Measurements from ENCODE around the gene ARHGEF4.

The ARHGEF4 gene

DNA sequence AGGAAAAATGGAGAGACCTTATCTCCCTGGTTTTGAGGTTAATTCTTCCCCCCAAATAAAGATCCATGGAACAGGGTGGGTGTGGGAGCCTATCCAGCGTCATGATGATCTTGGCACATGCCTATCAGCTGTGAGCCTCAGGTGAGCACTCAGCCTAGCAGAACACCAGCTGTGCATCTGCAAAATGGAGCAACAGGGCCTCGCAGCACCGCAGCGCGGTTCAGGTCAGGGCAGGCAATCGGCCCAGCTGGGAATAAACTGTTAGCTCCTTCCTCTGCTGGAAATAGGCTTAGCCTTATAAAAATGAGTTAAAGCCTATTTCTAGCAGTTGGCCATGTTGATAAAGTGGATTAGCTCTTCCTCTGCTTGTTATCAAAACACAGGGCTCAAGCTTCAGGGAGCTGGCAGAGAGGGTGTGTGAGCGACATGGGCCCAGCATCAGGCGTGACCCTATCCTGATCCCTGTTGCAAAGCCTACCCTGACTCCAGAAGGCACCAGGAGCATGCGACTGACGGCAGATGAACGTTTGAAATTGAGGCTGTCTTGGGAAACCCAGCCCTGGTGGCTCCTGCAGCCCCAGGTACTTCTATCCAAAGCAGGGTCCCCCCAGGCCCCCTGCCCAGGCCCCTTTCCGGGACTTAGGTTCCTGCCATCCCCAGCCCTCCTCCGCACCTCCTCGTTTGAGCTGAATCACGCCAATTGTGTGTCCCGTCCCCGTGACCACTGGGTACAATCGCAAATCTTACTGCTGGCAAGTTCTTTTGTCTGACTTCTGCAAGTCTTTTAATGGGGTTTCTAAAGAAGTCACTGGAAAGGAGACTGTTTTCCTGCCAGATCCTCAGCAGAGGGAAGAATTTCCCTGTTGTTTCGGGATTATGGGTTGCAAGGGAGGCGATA is 35.4 kb downstream of the ARHGEF4 start:
- FAIRE-seq = no peak
- no peak for TF ChIP-seq POLR2A (IDR thresholded peaks at IDR 0.05; ENCODE audit: low read depth, low read length)
- DNase-seq (ENCODE audit: insufficient read length, low spot score) = no peak

DNA sequence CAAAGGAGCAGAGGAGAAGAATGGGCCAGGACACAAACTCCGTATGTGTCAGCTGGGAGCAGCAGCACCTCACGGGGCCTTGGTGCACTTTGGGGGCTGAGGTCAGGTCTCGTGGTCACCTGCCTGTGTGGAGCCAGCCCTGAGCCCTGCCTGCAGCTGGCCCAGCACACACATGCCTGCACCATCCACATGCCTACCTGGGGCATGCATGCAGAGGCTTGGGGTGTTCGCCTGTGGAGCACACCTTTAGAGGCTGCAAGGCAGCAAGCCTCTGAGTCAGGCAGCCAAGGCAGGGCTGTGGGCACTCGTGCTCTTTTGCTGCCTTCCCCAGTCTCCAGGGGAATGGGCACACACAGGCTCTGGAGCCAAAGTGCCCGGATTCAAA is 36.0 kb downstream of the ARHGEF4 start:
- no peak for FAIRE-seq
- DNase-seq (ENCODE audit: insufficient read length, low spot score) = no peak
- TF ChIP-seq POLR2A (IDR thresholded peaks at IDR 0.05; ENCODE audit: low read depth, low read length) = no peak

DNA sequence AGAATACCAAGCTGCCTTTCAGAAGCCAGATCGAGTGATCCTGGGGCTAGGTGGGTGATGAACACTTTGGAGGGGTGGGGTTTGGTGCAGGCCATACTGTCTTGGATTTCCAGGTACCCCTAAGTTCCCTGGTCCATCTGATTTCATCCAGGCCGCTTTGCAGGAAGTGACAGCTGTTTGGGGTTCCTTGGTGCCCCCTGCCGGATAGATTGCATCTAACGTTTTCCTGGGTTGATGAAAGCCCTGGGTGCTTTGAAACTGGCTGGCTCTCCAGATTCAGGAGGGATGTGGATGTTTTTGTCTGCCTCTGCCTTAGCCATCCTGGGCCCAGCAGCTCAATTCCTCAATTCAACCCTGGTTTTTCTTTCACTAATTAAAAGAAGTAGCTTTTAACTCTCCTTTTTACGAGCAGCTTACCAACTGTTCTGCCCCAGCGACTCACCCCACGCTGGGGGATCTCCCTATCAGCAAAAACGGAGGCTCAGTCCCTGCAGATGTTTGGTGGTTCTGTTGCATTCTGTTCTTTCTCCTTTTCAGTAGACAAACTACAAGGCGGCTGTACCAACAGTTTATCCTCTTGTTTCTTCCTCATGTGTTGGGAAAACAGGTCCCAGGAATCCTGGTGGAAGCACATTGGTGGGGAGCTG is 37.1 kb downstream of the ARHGEF4 start:
- FAIRE-seq (peak; percentile 6), DNase-seq (ENCODE audit: insufficient read length, low spot score) (peak; percentile 62)
- no peak for TF ChIP-seq POLR2A (IDR thresholded peaks at IDR 0.05; ENCODE audit: low read depth, low read length)

DNA sequence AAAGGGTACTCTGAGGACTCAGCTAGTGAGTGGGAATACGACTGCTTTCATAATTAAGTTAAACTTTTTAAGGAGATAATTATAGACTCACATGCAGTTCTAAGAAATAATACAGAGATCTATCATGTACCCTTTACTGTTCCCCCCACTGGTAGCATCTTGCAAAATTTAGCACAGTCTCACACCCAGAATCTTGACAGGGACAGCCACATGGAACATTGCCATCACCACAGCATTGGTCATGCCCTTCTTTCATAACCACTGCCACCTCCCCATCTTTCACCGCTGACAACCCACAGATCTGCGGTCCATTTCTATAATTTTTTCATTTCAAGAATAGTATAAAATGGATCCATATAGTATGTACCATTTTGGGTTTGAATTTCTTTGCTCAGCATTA is 37.8 kb downstream of the ARHGEF4 start:
- FAIRE-seq = no peak
- TF ChIP-seq POLR2A (IDR thresholded peaks at IDR 0.05; ENCODE audit: low read depth, low read length) = no peak
- DNase-seq (ENCODE audit: insufficient read length, low spot score) = no peak

DNA sequence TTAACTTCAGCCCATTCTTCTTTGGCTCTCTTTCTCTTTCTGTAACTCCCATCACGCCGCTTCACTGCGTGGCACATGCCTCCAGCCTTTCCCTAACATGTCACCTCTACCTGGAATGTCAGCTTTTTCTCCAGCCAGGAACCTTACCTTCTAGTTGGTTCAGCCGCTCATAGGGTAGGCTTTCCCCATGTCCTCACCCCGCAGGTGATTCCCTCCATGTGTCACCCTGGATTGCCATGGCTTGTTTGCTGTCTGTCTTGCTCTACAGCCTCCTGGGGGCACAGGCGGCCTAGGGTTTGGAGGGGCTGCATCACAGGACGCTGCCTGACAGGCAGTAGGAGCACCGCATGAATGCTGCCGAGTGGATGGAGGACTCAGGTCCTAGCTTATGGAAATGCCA is 39.2 kb downstream of the ARHGEF4 start:
- FAIRE-seq (no peak), DNase-seq (ENCODE audit: insufficient read length, low spot score) (no peak)
- TF ChIP-seq POLR2A (IDR thresholded peaks at IDR 0.05; ENCODE audit: low read depth, low read length) = no peak

DNA sequence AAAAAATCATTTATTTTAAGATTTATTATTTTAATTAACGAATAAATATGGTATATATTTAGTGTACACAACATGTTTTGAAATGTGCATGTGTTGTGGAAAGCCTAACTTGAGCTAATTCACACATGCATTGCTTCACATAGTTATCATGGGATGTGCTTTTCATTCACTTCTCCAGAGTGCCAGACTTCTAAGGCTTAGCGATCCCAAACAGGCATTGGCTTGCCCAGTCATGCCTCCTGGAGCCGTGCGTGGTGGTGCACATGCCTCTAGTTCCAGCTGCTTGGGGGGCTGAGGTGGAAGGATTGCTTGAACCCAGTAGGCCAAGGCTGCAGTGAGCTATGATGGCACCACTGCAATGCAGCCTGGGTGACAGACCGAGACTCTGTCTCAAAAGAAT is 40.5 kb downstream of the ARHGEF4 start:
- DNase-seq (ENCODE audit: insufficient read length, low spot score) = no peak
- FAIRE-seq = no peak
- no peak for TF ChIP-seq POLR2A (IDR thresholded peaks at IDR 0.05; ENCODE audit: low read depth, low read length)

DNA sequence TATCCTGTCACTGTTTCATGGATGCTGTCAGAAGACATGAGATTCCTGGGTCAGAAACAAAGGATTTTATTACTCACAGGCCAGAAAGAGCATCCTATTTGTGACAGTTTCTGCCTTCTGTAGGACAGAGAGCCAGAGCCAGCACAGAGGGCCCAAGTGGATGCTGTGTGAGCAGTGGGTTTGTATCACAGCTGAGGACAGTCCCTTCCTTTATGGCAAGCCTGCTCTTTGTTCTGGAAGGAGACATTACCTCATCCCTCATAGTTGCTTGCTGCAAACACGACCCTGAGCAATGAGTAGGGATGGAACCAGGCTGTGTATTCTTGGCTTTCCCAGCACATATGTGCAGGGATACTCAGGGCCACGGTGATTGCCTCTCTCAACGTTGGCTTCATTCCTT is 41.6 kb downstream of the ARHGEF4 start:
- DNase-seq (ENCODE audit: insufficient read length, low spot score) = no peak
- no peak for TF ChIP-seq POLR2A (IDR thresholded peaks at IDR 0.05; ENCODE audit: low read depth, low read length)
- no peak for FAIRE-seq

DNA sequence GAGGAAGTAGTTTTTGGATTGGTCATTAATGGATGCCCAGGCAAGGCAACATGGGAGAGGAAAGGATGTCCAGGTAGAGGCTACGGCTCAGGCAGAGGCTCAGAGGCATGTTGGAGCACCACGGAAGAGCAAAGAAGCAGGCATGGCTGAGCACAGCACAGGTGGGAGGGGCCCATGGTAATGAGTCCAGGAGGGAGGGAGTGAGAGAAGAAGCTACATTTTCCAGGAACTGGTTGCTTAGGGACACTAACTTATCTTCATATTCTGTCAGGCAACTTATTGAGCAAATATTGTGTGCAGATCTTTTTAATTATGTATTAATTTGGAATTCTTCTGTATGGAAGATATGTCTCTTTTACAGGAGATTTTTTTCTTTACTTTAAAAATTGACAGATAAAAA is 42.2 kb downstream of the ARHGEF4 start:
- no peak for TF ChIP-seq POLR2A (IDR thresholded peaks at IDR 0.05; ENCODE audit: low read depth, low read length)
- FAIRE-seq = no peak
- DNase-seq (ENCODE audit: insufficient read length, low spot score) = no peak

DNA sequence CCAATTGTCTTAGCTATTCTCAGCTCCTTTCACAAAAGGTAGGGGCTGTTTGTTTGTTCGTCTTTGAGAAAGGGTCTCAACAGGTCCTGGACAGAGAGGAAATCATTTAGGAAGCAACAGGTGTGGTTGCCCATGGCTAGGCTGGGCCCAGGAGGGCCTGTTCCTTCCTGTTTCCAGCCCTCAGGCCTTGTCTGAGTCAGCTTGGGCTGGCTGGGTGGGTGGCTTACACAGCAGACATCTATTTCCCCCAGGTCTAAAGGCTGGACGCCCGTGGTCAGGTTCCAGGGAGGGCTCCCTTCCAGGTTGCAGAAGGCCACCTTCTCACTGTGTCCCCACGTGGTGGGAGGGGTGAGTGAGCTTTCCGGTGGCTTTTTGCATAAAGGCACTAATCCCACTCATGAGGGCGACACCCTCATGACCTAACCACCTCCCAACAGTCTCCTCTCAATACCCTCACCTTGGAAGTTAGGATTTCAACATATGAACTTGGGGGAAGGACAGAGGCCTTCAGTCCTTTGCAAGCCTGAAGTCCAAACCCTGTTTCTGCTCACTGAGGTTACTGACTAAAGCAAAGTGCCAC is 45.5 kb downstream of the ARHGEF4 start:
- no peak for TF ChIP-seq POLR2A (IDR thresholded peaks at IDR 0.05; ENCODE audit: low read depth, low read length)
- FAIRE-seq (no peak), DNase-seq (ENCODE audit: insufficient read length, low spot score) (no peak)

DNA sequence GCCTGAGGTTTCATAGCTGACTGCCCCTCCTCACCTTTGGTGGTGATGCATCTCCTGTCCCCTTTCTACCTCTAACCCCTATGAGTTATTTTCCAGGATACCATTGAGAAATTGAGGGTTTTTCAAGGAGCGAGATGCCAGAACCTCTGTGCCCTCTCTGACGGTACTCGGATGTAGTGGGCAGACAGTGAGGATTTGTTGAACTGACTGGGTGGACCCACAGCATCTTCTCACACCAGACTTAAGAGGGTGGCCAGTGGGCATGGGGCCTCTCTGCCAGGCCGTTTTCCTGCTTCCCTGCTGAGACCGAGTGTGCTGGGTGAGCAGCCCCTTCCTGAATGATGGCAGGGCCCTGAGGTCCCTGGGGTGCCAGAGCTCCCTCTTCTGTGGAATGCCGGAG is 46.3 kb downstream of the ARHGEF4 start:
- FAIRE-seq = no peak

DNA sequence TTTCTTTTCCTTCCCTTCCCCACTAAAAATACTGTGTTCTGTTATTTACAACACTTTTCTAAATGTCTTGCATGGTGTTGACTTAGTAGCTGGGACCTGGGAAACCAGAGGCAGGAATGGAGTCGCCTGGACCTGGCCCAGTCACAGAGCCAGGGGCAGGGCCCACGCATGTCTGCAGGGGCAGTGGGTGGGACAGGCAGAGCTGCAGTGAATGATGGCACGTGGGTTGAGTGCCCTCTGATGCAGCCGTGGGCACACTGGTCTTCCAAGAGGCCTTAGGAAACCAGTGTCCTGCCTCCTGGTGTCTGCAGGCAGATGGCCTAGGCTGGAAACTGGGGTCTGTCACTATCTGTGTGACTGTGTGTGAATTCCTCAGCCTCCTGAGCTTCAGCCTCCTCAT is 46.8 kb downstream of the ARHGEF4 start:
- DNase-seq (ENCODE audit: insufficient read length, low spot score) (no peak), FAIRE-seq (no peak)
- no peak for TF ChIP-seq POLR2A (IDR thresholded peaks at IDR 0.05; ENCODE audit: low read depth, low read length)

More for the DNA sequence above, 46.3 kb downstream of the ARHGEF4 start:
- DNase-seq (ENCODE audit: insufficient read length, low spot score) = no peak
- no peak for TF ChIP-seq POLR2A (IDR thresholded peaks at IDR 0.05; ENCODE audit: low read depth, low read length)

DNA sequence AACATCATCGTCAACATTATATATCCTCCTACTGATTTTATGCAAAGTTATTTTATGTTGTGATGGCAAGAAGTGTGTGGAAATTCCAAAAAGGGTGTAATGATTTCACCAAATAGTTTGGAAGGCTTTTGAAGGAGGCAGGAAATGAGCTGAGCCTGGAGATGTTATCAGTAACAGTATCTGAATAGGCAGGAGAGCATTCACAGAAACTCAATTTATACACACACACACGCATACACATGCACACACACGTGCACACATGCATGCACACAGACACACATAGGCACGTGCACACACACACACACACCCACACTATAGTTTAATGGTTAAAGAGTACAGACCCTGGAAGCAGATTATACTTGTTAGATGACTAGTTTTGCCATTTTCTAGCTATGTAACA is 47.3 kb downstream of the ARHGEF4 start:
- TF ChIP-seq POLR2A (IDR thresholded peaks at IDR 0.05; ENCODE audit: low read depth, low read length) = no peak
- DNase-seq (ENCODE audit: insufficient read length, low spot score) (no peak), FAIRE-seq (no peak)

DNA sequence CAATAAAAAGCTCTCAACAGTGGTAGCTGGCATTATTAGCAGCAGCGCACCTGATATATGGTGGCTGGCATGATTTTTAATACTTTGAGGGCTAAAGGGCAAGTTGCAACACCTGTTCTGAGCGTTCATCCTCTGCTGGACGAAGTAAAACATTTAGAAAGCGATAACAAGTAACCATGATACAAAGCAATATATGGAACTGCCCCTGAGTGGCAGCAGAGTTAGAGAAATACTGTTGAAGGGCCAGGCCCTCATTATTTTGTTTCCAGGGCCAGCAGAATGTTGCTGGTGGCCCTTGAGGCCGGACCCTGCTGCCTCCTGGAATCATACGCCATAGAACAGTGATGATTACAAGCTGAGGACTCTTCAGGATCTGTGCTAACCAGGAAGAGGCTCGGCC is 47.8 kb downstream of the ARHGEF4 start:
- FAIRE-seq = no peak
- DNase-seq (ENCODE audit: insufficient read length, low spot score) = no peak
- TF ChIP-seq POLR2A (IDR thresholded peaks at IDR 0.05; ENCODE audit: low read depth, low read length) = no peak

DNA sequence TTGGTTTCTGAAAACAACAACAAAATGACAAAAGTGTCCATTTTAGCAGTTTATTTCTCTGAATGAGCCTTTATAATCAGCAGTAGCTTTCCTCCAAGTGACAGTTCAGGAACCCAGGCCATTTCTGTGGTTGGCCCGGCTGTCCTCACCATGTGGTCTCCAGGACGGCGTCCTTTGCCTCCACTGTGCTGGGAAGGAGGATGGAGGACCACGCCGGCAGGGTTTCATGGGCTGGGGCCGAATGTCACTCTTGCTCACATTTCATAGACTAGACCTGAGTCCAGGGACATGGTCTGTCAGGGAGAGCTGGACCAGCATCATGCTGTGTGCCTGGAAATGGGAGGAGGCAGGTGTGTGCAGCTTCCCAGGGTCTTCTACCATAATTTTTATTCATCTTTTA is 50.9 kb downstream of the ARHGEF4 start:
- DNase-seq (ENCODE audit: insufficient read length, low spot score) (no peak), FAIRE-seq (no peak)
- no peak for TF ChIP-seq POLR2A (IDR thresholded peaks at IDR 0.05; ENCODE audit: low read depth, low read length)

All from H54 (cell line).